SK-N-SH (cell line): ENCODE measurements around the gene CEP19.

Experiments
- CTCF ChIP-seq: fragments of 200-600 bp; sonication (generic); IDR thresholded peaks from 2 replicates; pipeline ENCODE4 v1.6.1; 2017; ENCODE audit warnings: antibody characterized with exemption, mild to moderate bottlenecking, moderate library complexity
- EP300 ChIP-seq, 2 experiments: IDR thresholded peaks; 2 replicates each; pipeline versions ENCODE4 v1.4.0 to v1.6.1; 2012; ENCODE audit warnings: borderline replicate concordance in 1 of 2, low read depth in 1 of 2, low read length in 1 of 2
- EZH2phosphoT487 ChIP-seq: fragments of 200-600 bp; sonication (generic); IDR thresholded peaks from 2 replicates; pipeline ENCODE4 v1.6.1; 2017; ENCODE audit warnings: low read depth, mixed run types, mild to moderate bottlenecking, antibody characterized with exemption, moderate library complexity, borderline replicate concordance
- MAX ChIP-seq: IDR thresholded peaks from 2 replicates; pipeline ENCODE4 v1.4.0; 2012; ENCODE audit warnings: low read depth
- NFIC ChIP-seq: IDR thresholded peaks from 2 replicates; pipeline ENCODE4 v1.4.0; 2012; ENCODE audit warnings: borderline replicate concordance
- NRF1 ChIP-seq: IDR thresholded peaks from 2 replicates; pipeline ENCODE4 v1.6.1; 2012; ENCODE audit warnings: low read depth, mild to moderate bottlenecking, low read length
- POLR2AphosphoS5 ChIP-seq: IDR thresholded peaks from 2 replicates; pipeline ENCODE4 v1.6.1; 2012; ENCODE audit warnings: low read depth, low read length
- RXRA ChIP-seq: IDR thresholded peaks from 2 replicates; pipeline ENCODE4 v1.4.0; 2012; ENCODE audit warnings: low read depth, mild to moderate bottlenecking, borderline replicate concordance
- SMC3 ChIP-seq: IDR thresholded peaks from 2 replicates; pipeline ENCODE4 v1.6.1; 2012; ENCODE audit warnings: low read depth, low read length, improper control_type of control experiment
- TCF12 ChIP-seq: IDR thresholded peaks from 2 replicates; pipeline ENCODE4 v1.4.0; 2012
- USF2 ChIP-seq: fragments of 150-350 bp; IDR thresholded peaks from 2 replicates; pipeline ENCODE4 v1.6.1; 2017; ENCODE audit warnings: antibody characterized with exemption, low read length, low read depth, borderline replicate concordance
- YY1 ChIP-seq: IDR thresholded peaks from 2 replicates; pipeline ENCODE4 v1.4.0; 2012; ENCODE audit warnings: low read depth, mild to moderate bottlenecking
- TF ChIP-seq, protein P1 (sequence below): IDR thresholded peaks from 2 replicates; pipeline ENCODE4 v1.4.0; 2012; ENCODE audit warnings: low read depth, borderline replicate concordance

DNA sequence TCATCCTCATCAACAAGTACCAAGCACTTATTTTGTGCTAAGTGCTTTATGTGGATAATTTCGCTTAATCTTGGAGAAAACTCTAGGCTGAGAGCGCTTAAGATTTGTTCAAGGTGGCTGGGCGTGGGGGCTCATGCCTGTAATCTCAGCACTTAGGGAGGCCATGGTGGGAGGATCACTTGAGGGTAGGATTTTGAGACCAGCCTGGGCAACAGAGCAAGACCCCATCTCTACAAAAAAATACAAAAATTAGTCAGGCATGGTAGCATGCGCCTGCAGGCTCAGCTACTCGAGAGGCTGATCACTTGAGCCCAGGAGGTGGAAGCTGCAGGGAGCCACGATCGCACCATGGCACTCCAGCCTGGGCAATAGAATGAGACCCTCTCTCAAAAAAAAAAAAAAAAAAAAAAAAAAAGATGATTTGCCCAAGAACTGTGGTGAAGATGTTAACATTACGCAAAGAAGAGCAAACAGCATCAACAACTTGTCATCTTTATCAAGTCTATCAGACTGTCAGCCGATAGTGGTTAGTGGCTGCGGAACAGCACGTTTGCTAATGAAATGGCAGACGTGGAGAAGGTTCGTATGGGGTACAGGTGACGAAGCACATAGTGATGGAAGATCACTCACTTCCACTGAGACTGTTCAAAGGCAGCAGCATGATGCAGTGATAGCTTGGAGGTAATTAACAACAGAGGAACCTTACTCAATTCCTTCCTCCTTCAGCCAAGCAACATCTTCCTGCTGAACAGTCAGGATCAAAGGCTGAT is 44.8 kb downstream of the CEP19 start:
- TF ChIP-seq RXRA, result no peak
- no peak for TF ChIP-seq EP300 (IDR thresholded peaks at IDR 0.05; ENCODE audit: borderline replicate concordance in 1 of 2, low read depth in 1 of 2, low read length in 1 of 2)
- TF ChIP-seq POLR2AphosphoS5, result no peak
- no peak for TF ChIP-seq NRF1
- TF ChIP-seq, protein P1, sequence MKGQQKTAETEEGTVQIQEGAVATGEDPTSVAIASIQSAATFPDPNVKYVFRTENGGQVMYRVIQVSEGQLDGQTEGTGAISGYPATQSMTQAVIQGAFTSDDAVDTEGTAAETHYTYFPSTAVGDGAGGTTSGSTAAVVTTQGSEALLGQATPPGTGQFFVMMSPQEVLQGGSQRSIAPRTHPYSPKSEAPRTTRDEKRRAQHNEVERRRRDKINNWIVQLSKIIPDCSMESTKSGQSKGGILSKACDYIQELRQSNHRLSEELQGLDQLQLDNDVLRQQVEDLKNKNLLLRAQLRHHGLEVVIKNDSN, result no peak
- no peak for TF ChIP-seq SMC3
- no peak for TF ChIP-seq USF2
- TF ChIP-seq CTCF, result no peak
- TF ChIP-seq EZH2phosphoT487, result no peak
- no peak for TF ChIP-seq MAX
- no peak for TF ChIP-seq TCF12
- TF ChIP-seq NFIC, result no peak
- no peak for TF ChIP-seq YY1
